ENCODE measurements around the gene EFS.

EFS gene, protein sequence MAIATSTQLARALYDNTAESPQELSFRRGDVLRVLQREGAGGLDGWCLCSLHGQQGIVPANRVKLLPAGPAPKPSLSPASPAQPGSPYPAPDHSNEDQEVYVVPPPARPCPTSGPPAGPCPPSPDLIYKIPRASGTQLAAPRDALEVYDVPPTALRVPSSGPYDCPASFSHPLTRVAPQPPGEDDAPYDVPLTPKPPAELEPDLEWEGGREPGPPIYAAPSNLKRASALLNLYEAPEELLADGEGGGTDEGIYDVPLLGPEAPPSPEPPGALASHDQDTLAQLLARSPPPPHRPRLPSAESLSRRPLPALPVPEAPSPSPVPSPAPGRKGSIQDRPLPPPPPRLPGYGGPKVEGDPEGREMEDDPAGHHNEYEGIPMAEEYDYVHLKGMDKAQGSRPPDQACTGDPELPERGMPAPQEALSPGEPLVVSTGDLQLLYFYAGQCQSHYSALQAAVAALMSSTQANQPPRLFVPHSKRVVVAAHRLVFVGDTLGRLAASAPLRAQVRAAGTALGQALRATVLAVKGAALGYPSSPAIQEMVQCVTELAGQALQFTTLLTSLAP

DNA sequence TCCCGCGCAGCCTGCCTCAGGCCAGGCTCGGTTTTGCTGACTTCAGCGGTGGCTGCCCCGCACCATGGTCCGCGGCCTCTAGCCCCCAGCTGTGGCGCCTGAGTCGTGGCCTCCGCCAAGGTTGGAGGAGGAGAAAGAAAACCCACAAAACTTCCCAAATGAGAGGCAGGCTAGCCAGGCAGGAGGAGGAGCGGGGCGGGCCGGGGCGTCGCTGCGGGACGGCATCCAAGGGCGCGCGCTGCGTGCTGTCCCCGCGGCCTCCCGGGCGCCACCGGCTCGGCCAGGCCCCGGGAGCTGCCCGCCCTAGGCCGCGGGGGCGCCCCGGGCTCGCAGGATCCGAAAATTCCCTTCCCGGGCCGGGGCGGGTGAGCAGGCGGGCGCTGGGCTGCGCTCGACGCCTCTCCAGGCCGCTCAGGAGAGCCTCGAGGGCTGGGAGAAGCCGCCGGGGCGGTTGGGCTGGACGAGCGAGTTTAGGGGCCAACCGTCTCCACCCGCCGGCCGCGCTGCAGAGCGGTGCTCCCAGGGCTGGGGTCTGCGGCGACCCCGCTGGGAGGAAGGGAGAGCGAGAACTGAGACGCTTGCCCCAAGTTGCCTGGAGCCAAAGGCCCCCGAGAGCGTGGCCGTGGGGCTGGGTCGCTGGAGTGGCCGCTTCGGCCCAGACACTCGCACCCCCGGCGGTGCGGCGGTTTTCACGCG, at the start of gene EFS:
TSS of gene EFS (minus strand) at position 137 of the 696 bp plus-strand sequence. CDS start 147 bp downstream, outside the sequence.
- DNase-seq (ENCODE audit: extremely low spot score, insufficient read length, low read depth) (no peak), FAIRE-seq (no peak)

DNA sequence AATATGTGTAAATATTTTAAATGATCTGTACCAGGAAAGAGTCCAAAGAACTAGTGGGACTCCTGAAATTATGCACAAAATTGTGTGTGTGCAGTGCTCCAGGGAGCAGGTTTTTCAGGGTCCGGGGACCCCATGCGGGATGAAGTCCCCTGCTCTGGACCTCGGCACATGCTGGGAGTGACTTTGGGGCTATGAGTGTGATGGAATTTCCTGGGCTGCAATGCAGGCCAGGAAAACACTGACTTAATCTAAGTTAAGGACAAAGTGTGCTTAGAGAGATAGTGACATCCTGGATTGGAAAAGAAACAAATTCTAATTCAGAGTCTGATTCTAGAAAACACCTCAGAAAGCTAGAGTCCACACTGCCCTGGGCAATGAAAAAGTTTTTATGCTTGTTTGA, 49.3 kb upstream of the EFS start:
- FAIRE-seq: no peak
- DNase-seq (ENCODE audit: extremely low spot score, insufficient read length, low read depth): no peak

DNA sequence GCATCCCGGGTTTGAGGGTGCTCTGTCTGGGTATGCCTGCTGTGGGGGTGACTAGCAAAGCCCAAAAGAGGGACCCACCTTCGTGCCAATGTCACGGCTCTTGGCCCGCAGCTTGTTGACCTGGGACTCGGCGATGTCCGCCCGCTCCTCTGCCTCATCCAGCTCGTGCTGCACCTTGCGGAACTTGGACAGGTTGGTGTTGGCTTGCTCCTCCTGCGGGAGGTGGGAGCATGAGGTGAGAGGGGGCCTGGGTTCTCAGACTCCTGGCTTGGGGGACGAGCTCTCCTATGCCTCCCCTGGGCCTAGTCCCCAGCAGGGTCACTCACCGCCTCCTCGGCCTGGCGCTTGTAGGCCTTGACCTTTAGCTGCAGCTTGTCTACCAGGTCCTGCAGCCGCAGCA, 48.7 kb upstream of the EFS start:
- FAIRE-seq (no peak), DNase-seq (ENCODE audit: extremely low spot score, insufficient read length, low read depth) (no peak)

DNA sequence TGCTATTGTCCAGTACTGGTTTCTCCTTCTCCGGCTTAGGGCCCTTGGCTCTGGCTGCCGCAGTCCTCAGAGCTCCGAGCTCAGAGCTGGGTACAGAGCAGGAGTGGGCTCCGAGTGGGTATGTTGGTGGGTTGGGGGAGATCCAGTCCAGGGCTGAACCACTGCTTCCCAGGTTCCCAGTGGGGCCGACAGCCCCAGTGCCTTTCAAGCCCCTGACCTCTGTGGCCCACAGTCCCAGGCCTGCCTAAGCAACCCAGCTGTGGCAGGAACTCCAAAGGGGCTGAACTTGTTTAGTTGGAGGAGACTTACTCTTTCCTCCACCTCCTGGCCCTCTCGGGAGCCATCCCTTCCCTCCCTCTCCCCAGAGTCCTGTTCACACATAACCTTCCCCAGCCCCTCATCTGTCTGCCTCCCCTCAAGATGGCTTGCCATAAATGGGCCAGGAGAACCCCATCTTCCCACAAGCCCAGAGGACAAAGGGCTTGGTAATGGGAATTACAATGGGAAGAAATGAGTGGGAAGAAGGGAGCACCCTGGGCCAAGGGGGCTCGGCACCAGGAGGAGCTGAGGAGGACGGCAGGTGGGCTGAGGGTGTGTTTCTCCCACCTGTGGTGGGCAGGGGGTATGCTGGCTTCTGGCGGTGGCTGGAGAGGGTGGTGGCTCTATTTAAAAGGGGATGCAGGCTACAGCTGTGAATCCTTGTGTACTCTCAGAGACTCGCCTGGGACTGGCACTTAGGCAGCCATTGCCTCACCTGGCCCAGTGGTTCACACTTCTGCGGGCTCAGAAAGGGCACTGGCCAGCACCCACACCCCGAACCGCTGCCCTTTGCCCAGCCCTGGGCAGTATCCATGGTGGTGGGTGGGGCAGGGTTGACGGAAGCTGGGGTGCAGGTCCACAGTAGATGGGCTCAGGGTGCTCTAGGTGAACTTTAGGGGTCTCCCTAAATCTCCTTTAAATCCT, 46.9 kb upstream of the EFS start:
- DNase-seq (ENCODE audit: extremely low spot score, insufficient read length, low read depth) (no peak), FAIRE-seq (no peak)

DNA sequence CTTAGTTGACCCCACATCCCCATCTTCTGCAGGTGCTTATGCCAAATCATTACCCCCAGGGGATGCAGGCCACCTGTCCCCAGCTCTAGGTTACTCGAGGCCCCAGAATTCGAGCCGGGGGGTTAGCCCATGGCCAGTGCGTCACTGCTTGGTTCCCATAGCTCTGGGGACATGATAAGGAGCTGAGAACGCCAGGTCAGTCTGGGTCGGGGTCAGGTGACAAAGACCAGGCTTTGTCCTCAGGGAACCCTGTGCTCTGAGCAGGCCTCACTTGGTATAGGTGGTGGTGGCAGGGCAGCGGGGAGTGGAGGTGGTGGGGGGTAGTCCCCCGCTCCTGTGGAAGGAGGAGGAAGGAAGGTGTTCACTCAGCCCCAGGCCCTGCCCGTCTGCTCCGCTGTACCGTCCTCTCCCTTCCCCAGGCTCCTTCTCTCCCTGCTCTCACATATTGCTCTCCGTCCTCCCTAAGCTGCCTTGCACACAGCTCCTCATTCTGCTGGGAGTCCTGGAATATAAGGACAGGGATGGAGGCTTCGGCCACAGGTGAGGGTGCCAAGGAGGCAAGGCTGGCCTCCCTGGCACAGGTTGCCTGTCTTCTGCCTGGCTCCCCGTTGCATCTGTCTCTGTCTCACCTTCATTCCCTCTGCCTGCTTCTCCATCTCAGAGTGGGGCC, 45.1 kb upstream of the EFS start:
- FAIRE-seq (no peak), DNase-seq (ENCODE audit: extremely low spot score, insufficient read length, low read depth) (no peak)

DNA sequence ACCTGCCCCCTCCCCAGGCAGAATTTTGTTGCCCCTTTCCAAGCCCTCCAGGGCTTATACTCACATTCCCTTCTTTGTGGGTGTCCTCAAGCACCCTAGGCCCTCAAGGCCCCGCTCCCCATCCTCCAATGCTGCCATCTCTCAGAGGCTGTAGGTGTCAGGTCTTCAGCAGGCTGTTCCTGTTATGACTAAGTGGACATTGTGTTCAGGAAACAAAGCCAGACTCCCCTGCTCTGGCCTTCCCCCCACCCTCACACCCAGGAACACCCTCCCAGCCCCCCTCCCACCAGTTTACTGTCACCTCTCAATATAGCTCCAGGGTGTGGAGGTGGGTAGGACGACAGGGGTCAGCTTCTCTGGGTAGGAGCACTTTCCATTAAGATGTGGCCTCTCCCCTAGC, 44.5 kb upstream of the EFS start:
- DNase-seq (ENCODE audit: extremely low spot score, insufficient read length, low read depth): no peak
- no peak for FAIRE-seq

DNA sequence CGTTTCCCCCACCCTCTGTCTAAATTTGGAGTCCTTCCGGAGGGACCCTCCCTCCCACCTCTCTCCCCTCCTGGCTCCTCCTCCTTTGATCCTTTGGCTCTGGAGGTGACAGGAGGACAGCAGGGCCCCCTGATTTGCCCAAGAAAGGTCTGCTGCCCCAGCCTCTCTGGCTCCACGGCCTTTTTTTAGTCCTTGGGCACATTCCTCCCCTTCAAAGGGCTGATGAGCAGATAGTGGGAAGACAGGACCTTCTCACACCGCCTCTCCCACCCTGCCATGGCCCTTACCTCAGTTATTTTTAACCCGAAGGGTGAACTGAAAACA, 43.3 kb upstream of the EFS start:
- FAIRE-seq (no peak), DNase-seq (ENCODE audit: extremely low spot score, insufficient read length, low read depth) (no peak)

DNA sequence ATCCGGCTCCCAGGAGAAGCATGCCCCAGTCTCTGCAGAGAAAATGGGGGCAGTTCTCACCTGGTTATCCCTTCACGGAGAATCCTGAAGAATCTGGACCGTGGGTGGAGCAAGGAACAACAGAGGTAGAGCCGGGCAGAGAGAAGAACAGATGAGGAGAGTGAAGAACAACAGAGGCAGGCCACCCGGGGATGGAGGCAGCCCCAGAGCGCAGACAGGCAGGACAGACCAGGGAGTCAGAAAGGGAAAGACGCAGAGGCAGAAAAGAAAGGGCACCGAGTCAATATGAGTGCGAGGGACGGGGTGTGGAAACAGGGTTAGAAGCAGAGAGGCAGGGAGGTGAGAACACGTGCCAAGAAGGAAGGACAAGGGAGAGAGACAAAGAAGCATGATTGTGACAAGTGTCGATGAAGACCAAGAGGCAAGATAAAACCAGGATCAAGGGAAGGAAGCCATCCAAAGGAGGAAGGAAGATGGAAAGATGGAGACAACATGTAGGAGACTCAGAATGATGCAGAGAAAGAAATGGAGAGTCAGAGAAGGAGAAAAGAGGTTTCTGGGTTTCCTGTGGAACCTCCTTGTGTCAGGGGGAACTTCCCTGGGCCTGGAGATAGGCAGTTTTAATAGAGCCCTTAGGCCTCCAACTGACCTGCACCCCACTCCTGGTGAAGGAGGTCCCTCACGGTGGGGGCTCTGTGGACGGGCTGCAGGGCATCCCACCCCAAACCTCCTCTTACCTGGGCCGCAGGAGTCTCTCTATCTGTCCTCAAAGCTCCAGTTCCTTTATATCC, 42.7 kb upstream of the EFS start, which contains the start of gene MYH6:
TSS of gene MYH6 (minus strand) at position 758 of the 791 bp plus-strand sequence. CDS start 1,050 bp downstream, outside the sequence.
- FAIRE-seq (no peak), DNase-seq (ENCODE audit: extremely low spot score, insufficient read length, low read depth) (no peak)

DNA sequence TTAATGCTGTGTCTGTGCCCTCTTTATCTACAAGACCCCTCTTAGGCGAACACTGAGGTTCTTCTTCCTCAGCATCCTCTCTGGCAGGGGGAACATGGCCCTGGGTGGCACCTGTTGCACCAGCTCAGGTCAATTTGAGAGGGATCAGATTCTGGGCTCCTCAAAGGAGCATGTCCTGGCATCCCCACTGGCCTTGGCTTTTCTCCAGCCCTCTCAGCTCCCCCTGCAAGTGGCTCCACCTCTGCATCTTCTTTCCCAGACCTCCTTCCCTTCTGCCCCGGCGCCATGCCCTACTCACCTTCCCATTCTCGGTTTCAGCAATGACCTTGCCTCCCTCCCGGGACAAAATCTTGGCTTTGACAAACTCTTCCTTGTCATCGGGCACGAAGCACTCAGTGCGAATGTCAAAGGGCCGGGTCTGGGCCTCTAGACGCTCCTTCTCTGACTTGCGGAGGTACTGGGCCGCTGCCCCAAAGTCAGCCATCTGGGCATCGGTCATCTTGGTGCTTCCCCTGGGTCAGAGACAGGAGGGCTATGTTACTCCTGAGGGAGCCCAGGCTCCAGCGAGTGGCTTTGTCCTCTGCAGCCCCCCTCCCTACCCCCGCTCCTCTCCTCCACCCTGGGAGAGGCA, 41.9 kb upstream of the EFS start:
- DNase-seq (ENCODE audit: extremely low spot score, insufficient read length, low read depth): no peak
- FAIRE-seq: no peak

DNA sequence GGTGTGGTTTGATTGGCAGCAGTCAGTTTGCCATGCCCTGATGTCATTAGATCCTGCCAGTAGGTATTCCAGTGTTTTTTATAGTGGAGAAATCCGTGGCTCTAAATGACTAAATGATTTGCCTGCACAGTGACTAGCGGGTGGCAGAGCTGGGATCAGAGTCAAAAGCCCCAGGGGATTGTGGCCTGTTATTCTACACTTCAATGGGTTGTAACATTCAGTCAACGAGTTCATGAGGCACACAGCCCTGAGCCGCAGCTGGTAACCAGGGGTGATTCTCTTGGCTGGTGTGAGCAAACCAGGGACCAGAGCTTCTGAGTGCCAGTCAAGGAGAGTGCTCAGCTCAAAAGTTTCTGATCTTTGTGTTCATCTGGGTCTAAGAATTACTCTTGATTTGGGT, 41.3 kb upstream of the EFS start:
- DNase-seq (ENCODE audit: extremely low spot score, insufficient read length, low read depth) (no peak), FAIRE-seq (no peak)

DNA sequence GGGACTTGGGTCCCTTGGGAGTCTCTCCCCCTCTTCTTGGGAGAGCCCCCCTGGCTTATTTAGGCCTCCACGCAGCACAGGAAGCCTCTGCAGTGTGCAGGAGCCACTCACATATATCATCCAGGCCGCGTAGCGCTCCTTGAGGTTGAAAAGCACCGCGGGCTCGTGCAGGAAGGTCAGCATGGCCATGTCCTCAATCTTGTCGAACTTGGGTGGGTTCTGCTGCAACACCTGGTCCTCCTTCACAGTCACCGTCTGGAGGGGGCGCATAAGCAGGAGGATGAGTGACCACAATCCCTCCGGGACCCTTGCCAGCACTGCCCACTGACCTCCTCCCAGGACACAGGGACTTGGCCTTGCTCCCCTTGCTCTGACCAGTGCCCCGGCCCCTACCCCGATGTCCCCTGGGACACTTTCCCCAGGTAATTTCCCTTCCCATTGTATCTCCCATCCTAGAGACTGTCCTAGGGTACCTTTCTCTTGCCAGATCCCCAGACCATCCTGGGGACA, 40.6 kb upstream of the EFS start:
- no peak for FAIRE-seq
- no peak for DNase-seq (ENCODE audit: extremely low spot score, insufficient read length, low read depth)

DNA sequence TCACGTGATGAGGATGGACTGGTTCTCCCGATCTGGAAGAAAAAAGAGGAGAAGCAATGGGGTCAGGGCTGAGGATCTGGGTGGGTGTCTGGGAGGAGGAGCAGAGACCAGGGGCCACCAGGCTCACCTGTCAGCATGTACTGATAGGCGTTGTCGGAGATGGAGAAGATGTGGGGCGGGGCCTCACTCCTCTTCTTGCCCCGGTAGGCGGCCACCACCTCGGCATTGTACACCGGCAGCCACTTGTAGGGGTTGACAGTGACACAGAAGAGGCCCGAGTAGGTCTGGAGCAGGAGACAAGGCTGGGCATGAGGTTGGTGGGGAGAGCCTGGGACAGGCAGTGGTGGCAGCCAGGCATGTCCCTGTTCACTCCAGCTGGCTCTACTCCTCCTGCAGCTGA, 40.1 kb upstream of the EFS start:
- DNase-seq (ENCODE audit: extremely low spot score, insufficient read length, low read depth) (no peak), FAIRE-seq (no peak)

DNA sequence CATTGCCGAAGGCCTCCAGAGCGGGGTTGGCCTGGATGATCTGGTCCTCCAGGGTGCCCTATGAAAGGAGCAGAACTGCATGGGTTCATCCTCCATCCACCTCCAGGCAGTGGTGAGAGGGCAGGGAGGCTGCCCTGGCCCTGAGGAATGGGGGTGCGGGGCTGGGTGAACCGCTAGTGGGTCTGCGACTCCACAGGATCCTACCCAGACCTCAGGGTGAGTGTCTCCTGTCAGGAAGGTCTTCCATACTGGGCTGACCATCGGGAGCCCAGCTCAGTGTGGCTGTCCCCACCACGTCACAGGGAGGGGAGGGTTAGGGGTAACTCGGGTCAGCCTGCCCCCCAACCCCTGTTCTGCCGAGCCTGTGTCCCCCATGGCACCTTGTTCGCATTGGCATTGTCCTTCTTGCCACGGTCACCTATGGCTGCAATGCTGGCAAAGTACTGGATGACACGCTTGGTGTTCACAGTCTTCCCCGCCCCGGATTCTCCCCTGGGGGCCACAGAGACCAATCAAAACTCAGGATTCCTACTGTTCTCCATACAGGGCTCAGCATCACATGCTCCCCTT, 39.4 kb upstream of the EFS start:
- no peak for FAIRE-seq
- no peak for DNase-seq (ENCODE audit: extremely low spot score, insufficient read length, low read depth)

DNA sequence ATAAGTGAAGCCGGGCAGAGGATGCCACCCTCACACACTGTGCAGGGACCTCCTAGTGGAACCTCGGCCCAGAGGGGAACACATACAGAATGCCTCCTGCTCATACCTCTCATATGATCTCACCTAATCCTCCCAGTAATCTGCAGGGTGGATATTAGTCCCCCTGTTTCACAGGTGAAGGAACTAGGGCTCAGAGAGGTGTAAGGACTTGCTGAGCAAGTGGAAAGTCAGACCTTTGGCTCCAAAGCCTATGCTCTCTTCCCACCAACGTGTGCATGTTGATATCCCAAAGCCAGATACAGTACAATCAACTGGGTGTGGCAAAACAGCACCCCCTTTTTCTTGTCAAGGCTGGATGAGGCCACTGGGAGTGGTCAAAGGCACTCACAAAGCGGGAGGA, 38.9 kb upstream of the EFS start:
- DNase-seq (ENCODE audit: extremely low spot score, insufficient read length, low read depth): no peak
- no peak for FAIRE-seq

DNA sequence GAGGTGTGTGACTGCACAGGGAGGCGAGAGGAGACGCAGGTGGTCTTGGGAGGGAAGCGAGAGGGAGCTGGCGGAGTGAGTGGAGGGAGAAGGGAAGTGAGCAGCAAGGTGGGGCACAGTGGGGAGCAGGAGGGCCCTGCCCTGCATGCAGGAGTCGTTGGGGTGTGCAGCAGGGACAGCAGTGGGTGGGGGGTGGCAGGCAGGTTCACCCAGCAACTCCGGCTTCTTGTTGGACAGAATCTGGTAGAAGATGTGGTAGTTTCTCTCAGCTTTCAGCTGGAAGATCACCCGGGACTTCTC, 38.1 kb upstream of the EFS start:
- DNase-seq (ENCODE audit: extremely low spot score, insufficient read length, low read depth) (no peak), FAIRE-seq (no peak)

DNA sequence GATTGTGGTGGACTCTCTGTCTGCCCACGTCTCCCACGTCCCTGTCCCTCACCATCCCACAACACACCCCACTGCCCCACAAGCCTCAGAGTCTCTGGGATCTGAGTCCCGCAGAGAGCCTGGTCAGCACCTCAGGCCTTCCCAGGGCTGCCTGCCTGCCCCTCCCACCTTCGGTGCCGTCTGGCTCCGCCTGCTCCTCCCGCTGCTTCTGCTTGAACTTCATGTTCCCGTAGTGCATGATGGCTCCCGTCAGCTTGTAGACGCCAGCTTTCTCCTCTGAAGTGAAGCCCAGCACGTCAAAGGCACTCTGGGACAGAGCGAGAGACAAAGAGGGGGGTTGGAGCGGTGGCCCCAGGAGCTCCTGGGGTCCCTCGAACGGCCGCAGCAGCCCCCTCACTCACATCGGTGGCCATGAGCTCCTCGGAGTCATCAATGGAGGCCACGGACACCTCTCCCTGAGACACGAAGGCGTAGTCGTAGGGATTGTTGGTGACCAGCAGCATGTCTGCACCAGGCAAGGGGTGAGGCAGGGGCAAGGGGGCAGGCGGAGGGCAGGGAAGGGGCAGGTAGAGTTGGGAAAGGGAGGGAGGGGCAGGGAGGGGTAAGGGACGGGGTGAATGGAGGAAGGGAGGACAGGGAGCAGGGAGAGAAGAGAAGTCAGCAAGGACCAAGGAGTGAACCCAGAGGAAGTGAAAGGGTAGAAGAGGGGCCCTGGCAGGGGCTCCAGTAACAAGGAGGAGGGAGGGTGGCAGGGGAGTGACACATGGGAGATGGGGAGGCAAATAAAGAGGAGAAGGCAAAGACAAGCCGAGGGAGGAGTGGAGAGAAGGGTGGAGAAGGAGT, 37.5 kb upstream of the EFS start:
- FAIRE-seq (no peak), DNase-seq (ENCODE audit: extremely low spot score, insufficient read length, low read depth) (no peak)

DNA sequence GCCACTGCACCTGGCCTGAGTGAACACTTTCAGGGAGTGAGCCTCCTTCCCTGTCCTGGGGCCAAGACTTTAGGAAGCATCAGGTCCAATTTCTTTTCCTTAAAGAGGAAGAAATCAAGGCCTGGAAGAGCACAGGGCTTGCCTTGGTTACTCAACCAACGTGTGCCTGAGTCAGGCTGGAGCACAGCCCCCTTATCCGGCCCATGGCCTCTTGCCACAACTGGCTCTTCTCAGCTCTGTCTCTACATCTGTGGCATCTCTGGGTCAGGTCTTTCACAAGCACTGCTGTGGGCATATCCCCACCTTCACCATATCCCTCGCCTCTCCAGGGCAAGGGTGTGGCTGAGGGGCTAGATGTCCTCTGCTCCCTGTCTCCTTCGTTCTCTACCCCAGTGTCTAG, 36.3 kb upstream of the EFS start:
- no peak for FAIRE-seq
- no peak for DNase-seq (ENCODE audit: extremely low spot score, insufficient read length, low read depth)
